GM19467 (cell line): Measurements from ENCODE around the gene HID1.
"Not testable (repeated sequence)": the region's sequence is repeated elsewhere in the genome, so short reads cannot be mapped to it uniquely, and the experiment has no call there.

ENCODE experiments used
- ATAC-seq: cut with Tn5 transposase; IDR thresholded peaks from one replicate; pipeline ENCODE4 v1.9.1; 2021; ENCODE audit warnings: mild to moderate bottlenecking, moderate library complexity; ENCODE audit not compliant: unreplicated experiment

Gene HID1

DNA sequence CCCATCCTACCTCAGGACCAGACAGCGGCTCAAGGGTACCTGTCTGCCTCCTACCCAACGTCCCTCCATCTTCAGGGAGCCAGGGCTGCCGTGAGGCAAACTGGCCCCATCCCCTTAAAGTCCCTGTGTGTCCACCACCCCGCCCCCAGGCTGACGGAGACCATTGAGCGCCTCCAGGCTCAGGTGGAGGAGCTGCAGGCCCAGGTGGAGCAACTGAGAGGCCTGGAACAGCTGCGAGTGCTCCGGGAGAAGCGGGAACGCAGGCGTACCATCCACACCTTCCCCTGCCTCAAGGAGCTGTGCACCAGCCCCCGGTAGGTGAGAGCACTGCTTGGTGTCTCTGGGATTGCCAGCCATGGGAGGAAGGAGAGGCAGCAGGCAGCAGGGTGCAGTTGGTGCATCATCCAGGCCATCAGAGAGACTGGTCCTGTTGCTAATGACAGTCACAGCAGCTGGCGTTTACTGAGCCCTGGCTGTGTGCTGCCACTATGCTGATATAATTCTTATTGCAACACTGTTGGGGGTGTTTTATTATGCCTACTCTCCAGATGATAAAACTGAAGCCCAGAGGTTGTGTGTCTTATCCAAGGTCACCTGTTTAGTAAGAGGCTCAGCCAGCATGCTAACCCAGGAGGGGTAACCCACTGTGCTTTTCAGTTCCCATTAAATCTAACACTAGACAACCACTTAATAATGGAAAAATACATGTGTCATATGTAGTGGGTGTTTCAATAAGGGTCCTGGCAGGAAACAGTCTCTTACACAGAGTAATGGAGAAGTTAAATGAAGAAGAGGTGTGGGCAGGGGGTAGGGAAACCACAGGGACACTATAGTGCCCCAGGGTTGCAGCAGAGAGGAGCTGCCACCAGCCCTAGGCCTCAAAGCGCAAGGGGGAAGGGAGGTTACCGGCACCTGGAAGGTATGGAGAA, 29.6 kb upstream of the HID1 start:
- ATAC-seq: no peak

DNA sequence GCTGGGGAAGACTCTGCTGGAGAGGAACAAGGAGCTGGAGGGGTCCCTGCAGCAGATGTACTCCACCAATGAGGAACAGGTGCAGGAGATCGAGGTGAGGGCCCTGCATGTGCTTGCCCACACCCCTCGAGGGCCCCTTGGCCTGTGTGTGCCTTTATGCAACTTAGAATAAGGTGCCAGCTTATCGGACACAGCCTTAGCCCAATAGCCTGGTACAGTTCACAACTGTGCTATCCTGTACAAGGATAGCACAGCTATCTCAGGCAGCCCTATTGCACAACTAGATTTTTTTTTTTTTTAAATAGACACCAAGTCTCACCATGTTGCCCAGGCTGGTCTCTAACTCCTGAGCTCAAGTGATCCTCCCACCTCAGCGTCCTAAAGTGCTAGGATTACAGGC, 27.0 kb upstream of the HID1 start:
- ATAC-seq: no peak

DNA sequence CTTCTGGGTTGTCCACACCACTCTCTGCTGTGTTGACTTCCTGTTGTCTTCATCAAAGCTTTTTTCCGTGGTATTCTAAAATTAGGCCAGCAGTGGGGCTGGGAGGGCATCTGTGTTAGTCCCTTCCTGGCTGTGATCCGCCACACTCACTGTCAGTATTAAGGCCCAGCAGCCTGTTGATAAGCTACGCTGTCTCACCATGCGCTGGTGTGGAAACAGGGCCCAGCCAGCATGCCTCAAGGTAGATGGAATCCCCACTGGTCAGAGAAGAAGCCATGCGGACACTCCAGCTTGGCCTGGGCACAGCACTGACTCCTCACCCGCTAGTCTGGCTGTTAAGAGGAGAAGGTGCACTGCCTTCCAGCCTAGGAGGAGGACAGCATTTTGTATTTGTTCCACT, 26.2 kb upstream of the HID1 start:
- ATAC-seq: no peak

DNA sequence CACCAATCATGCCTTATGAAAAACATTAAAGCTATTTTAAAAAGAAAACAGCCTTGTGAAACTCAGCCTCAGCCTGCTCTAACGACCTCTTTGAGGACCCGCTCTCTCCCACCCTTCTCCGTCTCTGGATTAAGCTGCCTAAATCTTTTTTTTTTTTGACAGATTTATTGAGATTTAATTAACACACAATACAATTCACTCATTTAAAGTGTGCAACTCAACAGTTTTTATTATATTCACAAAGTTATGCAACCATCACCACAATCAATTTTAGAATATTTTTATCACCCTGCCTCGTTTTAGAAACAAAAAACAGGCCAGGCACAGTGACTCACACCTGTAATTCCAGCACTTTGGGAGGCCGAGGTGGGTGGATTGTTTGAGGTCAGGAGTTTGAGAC, 23.3 kb upstream of the HID1 start:
- ATAC-seq: no peak

DNA sequence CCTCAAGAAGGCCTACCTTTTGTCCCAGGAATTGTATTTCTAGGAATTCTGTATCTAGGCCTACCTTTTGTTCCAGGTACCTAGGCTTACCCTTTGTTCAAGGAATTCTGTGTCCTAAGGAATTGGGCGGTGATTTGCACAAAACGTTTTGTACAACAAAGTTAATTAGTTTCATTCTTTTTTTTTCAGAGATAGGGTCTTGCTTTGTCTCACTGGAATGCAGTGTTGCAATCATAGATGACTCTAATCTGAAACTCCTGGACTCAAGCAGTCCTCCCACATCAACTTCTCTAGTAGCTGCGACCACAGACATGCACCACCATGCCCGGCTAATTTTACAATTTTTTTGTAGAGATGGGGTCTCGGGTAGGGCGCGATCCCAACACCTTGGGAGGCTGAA, 21.9 kb upstream of the HID1 start:
- ATAC-seq: no peak

DNA sequence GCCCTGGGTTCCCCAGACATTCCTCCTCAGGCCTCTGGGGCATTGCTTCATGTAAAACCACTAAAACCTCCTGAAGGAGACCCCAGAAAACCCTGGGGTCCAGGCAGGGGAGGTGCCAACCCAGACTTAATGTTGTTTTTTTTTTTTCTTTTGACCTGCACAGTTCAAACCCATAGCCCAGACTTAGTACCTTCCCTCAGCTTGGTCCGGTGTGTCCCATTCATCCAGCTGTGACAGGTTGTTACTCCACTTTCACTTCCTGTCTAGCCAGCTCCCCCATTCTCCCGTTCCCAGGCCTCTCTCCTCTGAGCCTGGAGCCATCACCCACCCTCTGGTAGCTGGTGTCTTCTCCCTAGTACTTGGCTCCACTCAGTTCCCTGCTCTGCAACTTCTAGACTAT, 19.7 kb upstream of the HID1 start:
- no peak for ATAC-seq

DNA sequence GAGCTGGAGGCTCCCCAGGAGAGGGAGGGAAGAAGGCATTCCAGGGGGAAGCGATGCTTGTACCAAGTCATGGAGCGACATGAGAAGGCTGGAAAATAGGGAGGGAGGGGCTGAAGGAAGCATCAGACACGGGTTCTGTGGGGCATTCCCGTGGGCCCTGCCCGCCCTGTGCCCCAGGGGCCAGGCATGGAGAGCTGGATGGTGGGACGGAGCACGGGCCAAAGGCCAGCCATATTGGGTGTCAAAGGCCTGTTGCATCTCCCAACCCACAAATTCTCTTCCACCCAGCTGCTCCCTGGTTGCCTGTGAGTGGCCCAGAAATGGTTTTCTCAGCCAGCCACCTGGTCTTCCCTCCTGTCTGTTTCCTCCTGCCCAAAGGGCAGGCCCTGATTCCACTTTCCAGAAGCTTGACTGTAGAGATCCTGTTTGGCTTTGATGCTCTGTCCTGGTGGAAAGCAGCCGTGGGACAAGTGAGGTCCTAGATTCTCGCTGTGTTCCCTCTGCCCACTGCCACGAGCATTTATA, 18.1 kb upstream of the HID1 start:
- no peak for ATAC-seq

DNA sequence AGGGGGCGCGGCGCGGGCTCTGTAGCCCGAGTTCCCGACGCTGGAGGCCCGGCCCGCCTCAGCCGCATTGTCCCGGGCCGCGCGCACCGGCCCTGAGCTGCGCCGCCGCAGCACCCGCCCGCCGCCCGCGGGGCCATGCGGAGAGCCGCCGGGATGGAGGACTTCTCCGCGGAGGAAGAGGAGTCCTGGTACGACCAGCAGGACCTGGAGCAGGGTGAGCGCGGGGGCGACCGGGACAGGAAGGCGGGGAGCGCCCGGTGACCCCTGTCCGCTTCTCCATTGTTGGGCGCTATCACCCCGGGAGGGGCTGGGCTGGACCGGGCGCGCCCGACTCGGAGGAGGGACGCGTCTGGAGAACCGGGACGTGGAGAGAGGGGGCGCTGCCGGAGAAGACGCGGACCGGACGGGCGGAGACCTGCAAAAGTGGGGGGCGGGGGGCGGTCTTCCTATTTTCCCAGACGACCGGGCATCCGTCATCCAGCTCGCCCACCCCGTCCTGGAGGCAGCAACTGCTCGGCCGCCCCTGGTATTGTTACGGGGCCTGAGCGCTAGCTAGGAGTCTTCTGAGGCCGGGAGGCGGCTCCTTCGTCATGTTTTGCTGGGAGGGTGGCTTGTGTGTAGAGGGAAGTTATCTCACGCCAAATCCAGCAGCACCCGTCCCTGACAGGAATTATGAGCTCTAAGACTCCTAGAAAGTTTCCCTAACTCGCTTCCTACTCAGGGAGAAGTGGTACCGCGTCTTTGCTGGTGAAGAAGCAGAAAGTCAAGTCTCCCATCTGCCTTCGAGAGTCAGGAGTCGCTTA, 15.6 kb upstream of the HID1 start:
- no peak for ATAC-seq

DNA sequence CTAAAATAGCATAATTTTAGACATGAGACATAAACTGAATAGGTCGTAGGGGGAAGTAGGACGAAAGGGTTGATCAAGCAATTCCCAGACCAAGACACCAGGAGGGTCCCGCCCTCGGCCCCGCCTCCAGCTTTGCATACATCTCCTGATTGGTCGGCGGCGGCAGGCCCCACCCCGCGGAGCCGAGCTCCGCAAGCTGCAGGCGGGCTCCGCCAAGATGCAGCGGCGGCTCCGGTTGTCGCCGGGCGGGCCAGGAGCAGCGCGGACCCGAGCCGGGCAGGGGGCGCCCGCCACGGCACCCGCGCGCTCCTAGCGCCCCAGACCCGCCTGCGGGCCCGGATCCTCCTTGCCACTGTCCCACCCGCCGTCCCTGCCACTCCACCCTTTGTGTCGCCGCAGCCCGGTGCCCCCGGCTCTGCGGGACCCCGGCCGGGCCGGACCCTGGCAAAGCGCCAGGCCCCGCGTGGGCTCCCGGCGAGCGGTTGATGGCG, 14.9 kb upstream of the HID1 start, which contains the start of gene CDR2L:
Gene CDR2L, plus strand, starts transcription at position 215 of the 491 bp plus-strand sequence. CDS start 412 bp downstream, outside the sequence.
- peak; percentile 73 for ATAC-seq

DNA sequence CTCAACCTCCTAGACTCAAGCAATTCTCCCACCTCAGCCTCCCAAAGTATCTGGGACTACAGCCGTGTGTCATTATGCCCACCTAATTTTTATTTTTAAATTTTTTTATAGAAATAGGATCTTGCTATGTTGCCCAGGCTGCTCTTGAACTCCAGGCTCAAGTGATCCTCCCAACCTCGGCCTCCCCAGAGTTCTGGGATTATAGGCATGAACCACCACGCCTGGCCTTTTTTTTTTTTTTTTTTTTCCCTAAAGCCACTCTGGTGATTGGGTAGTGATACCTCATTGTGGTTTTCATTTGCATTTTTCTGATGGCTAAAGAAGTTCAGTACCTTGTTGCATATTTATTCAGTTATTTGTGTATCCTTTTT, 13.6 kb upstream of the HID1 start:
- ATAC-seq: no peak

DNA sequence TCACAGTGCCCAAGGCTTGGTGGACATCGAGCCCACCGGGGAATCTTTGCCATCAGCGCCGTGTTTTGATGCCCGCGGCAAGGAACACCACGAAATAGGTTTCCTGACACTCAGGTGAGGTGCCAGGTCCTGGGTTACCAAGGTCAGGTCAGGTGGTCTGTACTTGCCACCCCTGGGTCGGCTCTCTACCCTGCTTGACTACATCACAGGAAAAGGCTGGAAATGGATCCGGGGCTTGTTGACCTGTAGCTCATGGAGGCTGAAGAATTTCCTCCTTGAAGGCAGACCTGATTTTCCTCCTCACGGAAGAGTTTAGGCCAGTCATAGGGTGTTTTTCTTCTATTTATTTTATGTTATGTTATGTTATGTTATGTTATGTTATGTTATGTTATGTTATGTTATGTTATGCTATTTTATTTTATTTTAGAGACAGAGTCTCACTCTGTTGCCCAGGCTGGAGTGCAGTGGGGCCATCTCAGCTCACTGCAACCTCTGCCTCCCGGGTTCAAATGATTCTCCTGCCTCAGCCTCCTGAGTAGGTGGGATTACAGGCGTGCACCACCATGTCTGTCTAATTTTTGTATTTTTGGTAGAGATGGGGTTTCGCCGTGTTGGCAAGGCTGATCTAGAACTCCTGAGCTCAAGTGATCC, 10.2 kb upstream of the HID1 start:
- ATAC-seq: not testable (repeated sequence)

DNA sequence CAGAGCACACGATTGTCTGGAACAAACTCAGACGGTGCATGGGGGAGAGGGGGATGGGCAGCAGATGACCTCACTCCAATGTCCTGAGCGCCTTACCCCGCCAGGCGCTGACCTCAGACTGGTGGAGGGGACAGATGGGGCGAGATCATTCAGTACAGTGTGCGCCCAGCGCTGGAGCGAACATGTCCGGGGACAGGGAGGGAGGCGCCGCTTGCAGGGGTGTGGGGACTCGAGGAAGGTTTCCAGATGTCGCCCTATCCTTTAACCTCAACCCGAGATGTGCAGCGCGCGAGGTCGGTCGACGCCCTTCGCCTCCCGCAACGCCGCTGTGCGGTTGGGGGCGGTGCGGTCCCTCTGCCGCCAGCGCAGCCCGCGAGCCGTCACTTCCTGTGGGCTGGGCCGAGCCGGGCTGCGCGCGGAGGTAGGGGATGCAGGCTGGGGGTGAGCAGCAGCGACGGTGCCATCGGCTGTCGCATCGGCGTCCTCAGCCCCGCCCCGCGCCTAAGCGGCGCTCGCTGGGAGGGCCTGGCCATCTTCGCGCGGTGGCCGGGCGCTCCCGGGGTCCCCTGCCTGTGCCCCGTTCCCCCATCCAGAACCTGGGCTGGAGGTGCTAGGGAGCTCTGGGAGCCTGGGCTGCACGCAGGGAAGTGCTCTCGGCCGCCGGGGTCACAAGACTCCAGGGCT, 9.6 kb upstream of the HID1 start:
- ATAC-seq: no peak

DNA sequence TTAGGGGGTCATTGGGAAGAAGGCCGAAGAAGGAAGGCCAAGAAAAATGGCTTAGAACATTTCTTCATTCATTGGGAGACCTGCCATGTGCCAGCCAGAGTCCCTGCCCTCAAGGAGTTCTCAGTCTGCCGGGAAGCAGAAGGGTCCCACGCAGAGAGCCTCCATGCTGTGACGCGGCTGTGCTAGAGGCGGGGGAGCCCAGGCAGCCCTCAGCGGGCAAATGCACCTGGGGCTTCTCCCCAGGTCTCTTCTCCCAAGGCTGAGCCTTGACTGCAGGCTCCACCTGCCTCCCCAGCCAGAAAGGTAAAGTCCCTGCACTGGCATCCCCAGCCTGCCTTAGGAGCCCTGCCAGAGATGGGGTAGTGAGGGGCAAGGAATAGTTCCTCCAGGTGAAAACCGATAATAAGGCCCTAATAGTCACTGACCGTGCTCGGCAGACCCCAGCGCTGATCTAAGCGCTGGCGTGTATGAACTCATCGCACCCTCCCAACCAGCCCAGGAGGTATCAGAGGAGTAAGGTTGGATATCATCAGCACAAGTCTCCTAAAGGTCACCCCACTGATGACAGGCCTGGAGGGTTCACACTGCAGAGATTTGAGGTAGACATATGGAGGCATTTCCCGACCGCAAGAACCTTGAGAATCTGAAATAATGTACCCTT, 8.9 kb upstream of the HID1 start:
- ATAC-seq: no peak

DNA sequence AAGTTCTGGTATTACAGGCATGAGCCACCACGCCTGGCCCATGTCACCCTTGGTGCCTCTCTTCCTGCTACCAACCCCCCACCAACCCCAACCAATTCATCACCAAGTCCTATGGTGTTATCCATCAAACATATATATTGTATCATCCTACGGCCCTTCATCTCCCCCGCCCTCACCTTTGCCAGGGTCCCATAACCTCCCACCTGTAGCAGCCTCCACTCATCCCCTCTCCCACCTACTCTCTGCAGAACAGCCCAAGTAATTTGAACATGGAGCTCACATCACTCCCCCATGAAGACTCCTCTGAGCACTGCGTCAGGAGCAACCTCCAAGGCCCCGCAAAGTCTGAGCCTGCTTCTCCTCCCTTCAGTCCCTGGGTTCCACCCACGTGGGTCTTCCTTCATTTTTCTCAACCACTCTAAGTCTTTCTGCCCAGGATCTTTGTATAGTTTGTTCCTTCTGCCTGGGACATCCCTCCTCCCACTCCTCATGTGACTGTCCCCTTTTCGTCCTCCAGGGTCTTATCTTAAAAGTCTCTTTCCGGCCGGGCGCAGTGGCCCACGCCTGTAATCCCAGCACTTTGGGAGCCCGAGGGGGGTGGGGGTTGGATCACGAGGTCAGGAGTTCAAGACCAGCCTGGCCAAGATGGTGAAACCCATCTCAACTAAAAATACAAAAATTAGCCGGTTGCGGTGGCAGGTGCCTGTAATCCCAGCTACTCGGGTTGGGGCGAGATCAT, 7.0 kb upstream of the HID1 start:
- ATAC-seq: no peak

DNA sequence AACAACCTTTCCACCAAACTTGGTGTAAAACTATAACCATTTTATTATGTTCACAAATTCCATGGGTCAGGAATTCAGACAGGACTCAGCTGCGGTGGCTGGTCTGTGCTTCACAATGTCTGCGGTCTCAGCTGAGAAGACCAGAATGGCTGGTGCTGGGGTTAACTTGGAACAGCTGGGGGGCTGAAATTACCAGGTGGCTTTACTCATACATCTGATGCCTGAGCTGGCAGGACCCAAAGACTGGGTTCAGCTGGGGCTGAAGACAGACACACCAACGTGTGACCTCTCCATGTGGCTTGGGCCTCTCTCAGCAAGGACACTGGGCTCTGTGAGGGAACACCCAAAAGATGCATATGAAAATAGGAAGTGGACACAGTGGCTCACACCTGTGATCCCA, 5.7 kb upstream of the HID1 start:
- no peak for ATAC-seq

DNA sequence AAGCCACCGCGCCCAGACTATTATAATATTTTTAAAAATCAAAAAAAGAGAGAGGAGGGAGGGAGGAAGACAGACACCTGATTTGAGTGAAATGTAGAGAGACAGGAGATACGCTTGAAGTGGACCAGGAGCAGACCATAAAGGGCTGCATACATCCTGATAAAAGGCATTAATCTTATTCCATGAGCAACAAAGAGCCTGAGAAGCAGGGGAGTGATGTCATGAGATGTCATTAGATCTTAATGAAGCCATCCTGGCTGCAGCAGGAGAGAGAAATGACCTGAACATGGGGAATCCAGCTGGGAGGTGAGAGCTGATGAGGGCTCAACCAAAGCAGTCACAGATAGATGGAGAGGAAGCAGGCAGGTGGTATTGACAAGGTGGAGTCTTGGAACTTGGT, 5.2 kb upstream of the HID1 start:
- ATAC-seq: no peak

DNA sequence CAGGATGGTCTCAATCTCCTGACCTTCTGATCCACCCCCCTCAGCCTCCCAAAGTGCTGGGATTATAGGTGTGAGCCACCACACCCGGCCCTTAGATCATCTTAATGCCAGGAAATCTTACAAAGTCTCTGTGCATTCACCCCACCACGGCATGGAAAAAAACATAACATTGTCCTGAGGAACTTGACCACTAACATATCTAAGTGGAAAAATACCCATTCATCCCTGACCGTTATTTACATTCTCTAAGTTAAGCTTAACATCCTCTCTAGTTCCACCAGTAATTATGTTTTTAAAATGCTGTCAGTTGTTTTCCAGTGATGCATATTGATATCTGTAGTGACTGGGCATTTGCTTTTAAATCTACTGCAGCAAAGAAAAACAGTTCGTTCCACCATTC, 3.4 kb upstream of the HID1 start:
- ATAC-seq: no peak

DNA sequence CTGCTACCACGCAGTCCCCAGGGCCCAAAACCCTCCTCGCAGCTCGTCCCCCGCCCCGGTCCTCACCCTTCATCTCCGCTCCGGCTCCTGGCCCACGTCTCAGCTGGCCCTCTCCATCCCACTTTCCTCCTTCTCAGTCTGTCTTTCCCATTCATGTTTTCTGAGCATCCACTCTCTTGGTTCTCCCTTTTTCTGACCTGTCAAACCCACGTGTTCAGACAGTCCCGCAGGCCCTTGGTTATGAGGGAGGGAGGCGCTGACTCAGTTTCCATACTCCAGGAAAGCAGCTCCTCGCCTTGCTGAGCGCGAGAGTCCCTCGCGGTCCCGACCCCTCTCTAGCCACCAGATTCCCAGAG, 392 bp upstream of the HID1 start:
- no peak for ATAC-seq

DNA sequence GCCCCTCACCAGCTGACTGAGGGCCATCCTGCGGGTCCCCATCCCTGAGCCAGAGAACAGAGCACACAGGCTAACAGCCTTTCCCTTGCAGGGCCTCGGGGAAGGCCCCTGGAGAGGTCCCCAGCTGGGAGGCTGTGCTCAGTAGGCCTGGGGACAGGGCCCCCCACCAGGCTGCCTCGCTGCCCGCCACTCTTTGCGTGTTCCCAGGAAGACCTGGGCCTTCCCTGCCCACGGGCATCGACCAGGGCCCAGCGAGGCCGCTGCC, 785 bp downstream of the HID1 start:
- no peak for ATAC-seq
